AML-193 (cell line): Measurements from ENCODE around the gene ARIH1.
A peak's percentile ranks its signal among the peaks of the same experiment; 100 is the strongest.

Experiments used
- DNase-seq, 2 experiments: peaks; one replicate each; lab custom pipeline; 2025; lab: John Stamatoyannopoulos, UW

ARIH1 gene

GRCh38 chr15:72487070-72487797, 13.1 kb downstream of the ARIH1 start:
- DNase-seq, result no peak

DNA sequence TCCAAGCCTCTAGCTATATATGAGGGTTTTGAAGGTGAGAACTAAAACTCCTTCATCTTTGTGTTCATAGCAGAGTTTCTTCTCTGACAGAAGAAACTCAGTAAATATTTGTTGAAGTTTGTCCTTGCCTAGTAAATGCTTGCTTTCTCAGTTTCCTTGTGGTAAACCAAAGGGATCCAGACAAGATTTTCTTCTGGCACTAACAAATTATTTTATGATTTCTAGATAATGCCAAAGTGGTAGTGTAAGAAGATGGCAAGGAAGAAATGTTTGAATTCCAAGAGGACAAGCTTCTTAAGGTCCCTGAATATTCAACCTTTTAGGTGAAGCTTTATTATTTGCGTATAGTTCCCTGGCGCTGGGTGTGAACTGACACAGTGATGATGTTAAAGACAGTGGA, 14.4 kb downstream of the ARIH1 start:
- DNase-seq, result no peak

- DNase-seq, result no peak
Measured at GRCh38 chr15:72489943-72490554, 15.9 kb downstream of the ARIH1 start.

GRCh38 chr15:72491768-72492167, 17.6 kb downstream of the ARIH1 start:
- no peak for DNase-seq

DNA sequence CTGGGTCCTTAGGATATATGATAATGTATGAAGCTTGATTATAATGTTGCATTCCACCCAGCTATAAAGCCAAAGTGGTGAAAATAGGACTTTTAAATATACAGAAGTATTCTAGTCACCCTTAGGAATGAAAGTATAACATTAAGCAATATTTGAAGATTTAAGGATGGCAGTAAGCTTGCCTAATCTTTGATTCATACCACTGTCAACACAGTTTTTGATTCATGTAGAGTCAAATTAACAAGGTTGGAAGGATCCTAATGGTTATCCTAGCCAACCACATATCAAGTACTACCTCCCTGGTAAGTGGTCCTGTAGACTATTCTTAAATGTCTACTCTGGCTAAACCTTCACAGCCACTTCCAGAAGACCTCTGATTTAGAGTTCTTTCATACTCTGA, 18.6 kb downstream of the ARIH1 start:
- peak in 1 of 2 experiments; percentile 10 for DNase-seq

DNA sequence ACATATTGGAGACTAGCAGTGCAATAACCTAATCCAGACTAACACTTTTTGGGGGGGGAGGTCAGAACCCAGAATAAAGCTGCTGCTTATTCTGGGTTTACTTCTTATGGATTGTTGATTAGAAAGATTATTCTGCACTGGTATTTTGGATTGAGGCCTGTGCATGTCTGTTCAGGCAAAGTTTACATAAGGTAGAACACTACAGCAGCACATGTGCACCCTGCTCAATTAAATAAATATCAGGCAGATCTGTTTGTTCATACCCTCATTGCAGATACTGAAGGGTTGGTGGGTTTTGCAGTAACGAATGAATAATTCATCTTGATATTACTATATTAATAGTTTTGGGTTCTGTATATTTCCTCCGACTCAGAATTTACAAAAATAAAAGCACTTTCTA, 19.1 kb downstream of the ARIH1 start:
- DNase-seq, result no peak

DNA sequence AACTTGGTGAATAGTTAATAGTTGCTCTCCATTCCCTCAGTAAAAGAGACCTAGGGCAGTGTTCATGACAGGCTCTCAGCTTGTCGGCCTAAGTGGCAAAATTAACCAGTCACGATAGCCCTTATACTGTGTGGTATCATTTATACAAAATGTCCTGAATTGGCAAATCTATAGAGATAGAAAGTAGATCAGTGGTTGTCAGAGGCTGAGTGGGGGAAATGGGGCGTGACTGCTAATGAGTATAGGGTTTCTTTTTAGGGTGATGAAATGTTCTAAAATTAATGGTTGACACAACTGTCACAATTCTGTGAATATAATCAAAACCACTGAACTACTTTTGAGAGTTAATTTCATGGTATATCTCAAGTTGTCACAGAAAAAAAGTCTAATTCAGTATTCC, 20.9 kb downstream of the ARIH1 start:
- no peak for DNase-seq

DNA sequence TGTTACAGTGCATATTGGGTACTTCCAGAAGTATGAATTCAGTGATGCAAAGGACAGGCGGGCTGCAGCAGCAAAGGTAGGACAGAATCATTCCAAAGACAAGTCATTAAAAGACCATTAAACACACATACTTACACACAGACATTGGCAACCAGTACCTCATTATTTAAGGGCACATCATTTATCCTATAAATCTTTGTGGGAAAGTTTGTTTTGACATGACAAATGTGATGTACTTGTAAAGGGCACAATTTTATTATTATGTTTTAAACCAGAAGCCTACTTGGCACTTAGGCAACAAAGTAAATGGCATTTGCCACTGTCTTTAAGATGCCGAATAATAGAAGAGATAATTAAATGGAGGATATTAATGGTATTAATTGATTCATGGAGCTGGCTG, 22.7 kb downstream of the ARIH1 start:
- no peak for DNase-seq

GRCh38 chr15:72497402-72497801, 23.3 kb downstream of the ARIH1 start:
- no peak for DNase-seq

- no peak for DNase-seq
Measured at GRCh38 chr15:72502220-72502809, 28.2 kb downstream of the ARIH1 start.

- DNase-seq, result no peak
Measured at GRCh38 chr15:72503147-72503546, 29.0 kb downstream of the ARIH1 start.

DNA sequence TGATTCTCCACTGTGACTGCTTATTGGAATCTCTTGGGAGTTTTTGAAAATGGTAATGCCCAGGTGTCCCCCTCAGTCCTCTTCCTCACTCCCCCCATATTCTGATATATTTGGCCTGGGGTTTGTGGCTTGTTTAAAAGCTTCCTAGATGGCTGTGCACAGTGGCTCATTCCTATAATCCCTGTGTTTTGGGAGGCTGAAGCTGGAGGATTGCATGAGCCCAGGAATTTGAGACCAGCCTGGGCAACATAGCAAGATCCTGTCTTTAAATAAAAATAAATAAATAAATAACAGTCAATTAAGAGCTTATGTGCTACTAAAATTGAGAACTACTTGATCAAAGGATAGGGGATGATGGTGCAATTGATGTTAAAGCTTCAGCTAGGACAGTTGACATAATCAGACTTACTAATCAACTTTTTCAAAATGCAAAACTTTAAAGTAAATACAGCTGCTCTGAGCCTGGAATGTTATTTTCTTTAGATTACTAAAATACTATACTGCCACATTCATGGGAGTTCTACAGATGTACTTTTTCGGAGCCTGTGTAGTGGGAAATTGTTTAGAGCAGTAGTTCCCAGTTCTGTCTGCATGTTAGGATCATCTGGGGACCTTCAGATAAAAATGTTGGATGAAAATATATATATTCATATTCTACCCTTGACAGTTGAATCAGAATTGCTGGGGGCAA, 33.4 kb downstream of the ARIH1 start:
- DNase-seq, result no peak

DNA sequence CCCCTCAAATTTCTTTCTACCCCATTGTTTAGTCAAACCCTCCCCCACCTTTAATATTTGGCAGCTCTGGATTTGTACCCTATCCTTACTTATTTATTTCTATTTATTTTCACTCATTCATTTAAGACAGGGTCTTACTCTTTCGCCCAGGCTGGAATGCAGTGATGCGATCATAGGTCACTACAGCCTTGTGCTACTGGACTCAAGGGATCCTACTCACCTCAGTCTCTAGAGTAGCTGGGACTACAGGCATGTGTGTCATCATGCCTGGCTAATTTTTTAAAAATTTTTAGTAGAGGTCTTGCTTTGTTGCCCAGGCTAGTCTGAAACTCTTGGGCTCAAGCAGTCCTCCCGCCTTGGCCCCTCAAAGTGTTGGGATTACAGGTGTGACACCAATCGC, 35.4 kb downstream of the ARIH1 start:
- DNase-seq, result no peak

GRCh38 chr15:72511536-72511935, 37.4 kb downstream of the ARIH1 start:
- no peak for DNase-seq

DNA sequence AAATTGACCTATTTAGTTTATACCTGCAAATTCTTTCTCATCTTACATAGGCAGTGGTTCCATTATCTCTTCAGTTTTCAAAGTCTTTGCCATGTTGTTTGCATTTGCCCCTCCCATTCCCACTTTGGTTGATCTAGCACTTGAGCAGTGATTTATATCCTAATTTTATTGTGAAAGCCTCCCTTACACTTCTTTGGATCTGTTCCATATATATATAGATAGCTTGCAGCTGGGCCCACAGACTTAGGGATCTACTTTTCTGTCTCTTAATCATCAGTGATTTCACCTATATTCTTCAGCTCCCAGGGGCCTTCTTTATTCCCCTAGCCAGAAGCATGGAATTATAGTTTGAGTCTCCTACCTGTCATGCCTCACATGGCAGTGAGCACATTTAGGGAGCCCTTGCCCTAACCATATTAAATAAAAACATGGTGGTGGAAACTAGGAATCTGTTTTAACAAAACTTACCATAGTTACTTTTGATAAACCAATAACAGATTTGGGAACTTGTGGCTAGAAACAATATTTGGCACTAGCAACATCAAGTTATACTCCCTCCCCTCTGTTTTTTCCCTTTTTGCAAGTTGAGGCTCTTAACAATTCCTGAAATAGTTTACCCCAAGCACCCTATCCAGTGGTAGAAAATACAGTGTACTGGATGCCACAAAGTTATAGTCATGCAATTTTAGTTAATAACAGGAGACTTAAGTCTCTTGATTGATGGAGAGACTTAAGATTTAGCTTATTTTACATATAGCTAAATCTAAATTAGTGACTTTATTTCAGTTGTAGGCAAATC, 41.7 kb downstream of the ARIH1 start:
- DNase-seq, result no peak

GRCh38 chr15:72516777-72517176, 42.6 kb downstream of the ARIH1 start:
- DNase-seq, result no peak

DNA sequence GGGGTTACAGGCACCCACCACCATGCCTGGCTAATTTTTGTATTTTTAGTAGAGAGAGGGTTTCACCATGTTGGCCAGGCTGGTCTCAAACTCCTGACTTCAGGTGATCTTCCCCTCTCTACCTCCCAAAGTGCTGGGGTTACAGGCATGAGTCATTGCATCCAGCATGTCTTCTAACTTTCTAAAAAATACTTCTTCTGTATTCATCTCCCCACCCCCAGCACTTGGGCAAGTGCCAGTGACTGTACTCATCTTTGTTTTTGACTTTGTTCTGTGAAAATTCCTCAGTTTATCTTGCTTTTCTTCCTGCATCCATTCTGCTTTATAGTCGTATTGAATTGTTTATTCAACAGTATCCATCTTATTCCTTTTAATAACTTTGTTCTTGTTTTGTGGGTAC, 47.6 kb downstream of the ARIH1 start:
- DNase-seq, result no peak

DNA sequence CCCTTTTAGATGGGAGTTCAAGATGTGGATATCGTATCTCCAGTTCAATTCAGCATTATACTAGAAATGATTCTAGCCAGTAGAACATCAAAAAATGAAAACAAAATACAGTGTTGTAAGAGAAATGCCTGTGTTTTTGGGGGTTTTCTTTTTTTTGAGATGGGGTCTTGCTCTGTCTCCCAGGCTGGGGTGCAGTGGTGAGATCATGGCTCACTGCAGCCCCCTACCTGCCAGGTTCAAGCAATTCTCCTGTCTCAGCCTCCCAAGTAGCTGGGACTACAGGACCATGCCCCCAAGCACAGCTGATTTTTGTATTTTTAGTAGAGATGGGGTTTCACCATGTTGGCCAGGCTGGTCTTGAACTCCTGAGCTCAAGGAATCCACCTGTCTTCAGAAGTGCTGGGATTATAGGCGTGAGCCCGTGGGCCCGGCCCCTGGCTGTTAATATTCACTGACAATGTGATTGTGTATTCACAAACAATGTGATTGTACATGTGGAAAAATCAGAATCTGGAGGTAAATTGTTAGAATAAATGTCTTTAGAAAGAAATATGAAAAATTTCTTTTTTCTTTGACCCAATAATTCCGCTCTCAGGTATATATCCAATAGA, 59.0 kb downstream of the ARIH1 start:
- DNase-seq, result no peak

- no peak for DNase-seq
Measured at GRCh38 chr15:72534523-72534922, 60.4 kb downstream of the ARIH1 start.

GRCh38 chr15:72535911-72536310, 61.8 kb downstream of the ARIH1 start:
- DNase-seq, result no peak

GRCh38 chr15:72536506-72536905, 62.4 kb downstream of the ARIH1 start:
- no peak for DNase-seq

DNA sequence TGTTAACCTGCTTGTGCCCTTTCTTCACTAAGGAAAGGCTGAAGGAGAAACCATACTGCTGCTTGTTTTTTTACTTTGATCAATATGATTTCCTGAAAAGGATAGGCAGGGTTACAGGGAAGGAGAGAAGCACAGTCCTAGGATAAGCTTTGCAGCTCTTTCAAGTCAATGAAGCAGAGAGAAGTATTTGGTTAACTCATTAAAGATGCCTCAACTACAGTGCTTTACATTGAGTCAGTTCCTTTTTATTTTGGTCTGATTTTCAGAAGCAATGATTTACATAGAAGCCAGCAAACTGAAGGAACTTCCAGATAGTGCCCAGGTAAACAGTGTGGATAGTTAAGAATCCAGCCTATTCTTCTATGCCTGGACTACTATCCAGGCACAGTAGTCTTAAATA, 64.8 kb downstream of the ARIH1 start:
- DNase-seq, result no peak
